HG03378 (cell line): Measurements from ENCODE around the gene CELF4.

Source experiments
- ATAC-seq: cut with Tn5 transposase; IDR thresholded peaks from one replicate; pipeline ENCODE4 v1.9.1; 2021; ENCODE audit warnings: mild to moderate bottlenecking, moderate library complexity; ENCODE audit not compliant: unreplicated experiment

Gene CELF4

GRCh38 chr18:37565101-37565976 is at the start of gene CELF4:
Gene CELF4 (minus strand): TSS chr18:37565798.
- ATAC-seq, result no peak

DNA sequence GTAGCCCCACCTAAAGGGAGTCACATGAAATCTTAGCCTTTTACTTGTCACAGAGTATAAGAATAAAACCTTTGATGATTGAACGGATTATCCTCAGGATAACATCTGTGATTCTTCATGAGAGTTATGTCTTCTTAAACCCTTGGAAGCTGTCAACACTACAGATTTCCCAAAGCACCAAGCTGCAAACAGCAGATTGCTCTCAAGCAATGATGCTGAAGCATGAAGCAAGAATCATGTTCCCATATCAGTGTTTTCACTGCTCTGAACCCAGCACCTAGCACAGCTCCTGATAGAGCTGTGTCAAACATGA is 47.6 kb upstream of the CELF4 start:
- ATAC-seq, result no peak

GRCh38 chr18:37612524-37613252 is 47.1 kb upstream of the CELF4 start:
- ATAC-seq, result no peak

GRCh38 chr18:37611614-37612279 is 46.1 kb upstream of the CELF4 start:
- ATAC-seq, result no peak

- no peak for ATAC-seq
Observed at GRCh38 chr18:37608876-37609275, 43.3 kb upstream of the CELF4 start.

GRCh38 chr18:37607281-37607680 is 41.7 kb upstream of the CELF4 start:
- no peak for ATAC-seq

DNA sequence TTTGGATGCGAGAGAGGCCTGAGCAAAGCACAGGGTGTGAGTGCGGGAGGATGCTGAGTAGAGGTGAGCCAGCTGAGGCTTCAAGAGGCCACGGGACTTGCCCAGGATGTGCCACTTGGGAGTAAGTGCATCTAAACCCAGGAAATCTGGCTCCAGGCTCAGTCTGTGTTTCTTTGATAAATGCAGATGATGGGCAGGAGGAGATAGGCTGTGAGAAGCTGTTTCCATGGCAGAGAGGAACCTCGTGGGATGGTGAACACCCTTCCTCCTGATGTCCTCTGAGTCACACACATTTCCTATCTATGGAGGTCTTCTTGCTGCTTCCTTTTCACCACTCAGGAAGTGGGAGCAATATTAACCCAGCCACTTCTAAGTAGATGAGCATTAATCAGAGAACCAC is 38.4 kb upstream of the CELF4 start:
- ATAC-seq, result no peak

- no peak for ATAC-seq
Observed at GRCh38 chr18:37598966-37599896, 33.6 kb upstream of the CELF4 start.

DNA sequence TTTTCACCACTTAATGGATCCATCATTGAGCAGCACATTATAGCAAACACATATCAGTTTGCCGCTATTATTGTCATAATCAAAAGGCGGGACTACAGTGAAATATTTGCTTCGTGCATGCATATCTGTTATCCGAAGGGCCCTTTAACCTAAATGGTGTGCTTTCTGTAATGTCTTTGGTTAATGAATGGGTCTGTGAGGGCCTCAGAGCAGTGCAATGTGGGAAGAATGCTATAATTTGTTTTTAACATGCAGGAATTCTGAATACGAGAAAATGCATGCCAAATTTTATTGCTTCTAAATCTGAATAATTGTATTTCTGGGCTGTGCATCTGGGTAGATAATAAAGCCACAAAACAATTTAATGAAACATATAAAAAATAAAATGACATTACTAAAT is 32.8 kb upstream of the CELF4 start:
- ATAC-seq, result no peak

- no peak for ATAC-seq
Observed at GRCh38 chr18:37590346-37590745, 24.7 kb upstream of the CELF4 start.

- no peak for ATAC-seq
Observed at GRCh38 chr18:37588289-37588688, 22.7 kb upstream of the CELF4 start.

- ATAC-seq, result no peak
Observed at GRCh38 chr18:37586656-37587225, 21.1 kb upstream of the CELF4 start.

- no peak for ATAC-seq
Observed at GRCh38 chr18:37584952-37585695, 19.5 kb upstream of the CELF4 start.

- no peak for ATAC-seq
Observed at GRCh38 chr18:37584217-37584616, 18.6 kb upstream of the CELF4 start.

DNA sequence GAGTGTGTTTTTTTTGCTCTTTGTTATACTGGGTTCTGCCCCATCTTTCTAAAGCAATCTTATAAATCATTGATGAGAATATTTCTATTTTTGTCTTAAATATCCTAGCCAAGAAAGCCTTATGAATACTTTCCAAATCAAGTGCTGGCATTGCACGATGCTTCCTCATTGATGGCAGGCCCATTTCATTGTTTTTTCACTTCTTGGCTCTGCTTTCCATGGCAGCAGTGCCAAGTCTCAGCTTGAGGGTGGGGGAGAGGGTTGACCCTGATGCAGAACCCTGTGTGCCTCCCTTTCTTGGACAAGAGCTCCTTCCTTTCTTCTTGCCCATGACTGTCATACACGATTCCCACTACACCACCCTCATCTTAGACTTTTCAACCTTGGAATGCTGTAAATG is 16.7 kb upstream of the CELF4 start:
- ATAC-seq, result no peak

- peak; percentile 74 for ATAC-seq
Observed at GRCh38 chr18:37578886-37579513, 13.4 kb upstream of the CELF4 start.

GRCh38 chr18:37578182-37578678 is 12.6 kb upstream of the CELF4 start:
- no peak for ATAC-seq

DNA sequence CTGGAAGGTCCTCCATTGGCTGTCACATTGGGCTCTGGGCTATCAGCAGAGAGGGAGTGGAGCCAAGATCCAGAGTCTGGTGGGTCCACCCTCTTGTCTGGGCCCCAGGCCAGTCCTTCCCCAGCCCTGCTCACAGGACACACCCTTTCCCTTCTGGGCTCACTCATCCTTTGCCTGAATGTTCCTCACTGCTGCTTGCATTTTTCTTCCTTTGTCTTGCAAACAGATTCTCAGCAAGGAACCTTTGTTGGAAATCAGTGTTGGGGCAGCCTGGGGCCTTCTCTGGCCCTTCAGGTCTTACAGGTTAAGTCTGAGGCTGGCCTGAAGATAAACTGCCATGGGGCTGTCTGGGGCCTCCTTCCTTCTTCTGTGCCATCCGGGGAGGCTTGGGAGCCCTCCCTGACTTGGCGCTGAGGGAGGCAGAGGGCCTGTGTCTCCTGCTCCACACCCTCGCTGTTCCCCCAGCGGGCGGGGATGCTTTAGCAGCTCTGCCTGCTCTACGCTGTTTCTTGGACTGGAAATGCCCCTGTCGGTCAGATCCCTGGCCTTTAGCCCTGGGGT is 11.5 kb upstream of the CELF4 start:
- no peak for ATAC-seq

DNA sequence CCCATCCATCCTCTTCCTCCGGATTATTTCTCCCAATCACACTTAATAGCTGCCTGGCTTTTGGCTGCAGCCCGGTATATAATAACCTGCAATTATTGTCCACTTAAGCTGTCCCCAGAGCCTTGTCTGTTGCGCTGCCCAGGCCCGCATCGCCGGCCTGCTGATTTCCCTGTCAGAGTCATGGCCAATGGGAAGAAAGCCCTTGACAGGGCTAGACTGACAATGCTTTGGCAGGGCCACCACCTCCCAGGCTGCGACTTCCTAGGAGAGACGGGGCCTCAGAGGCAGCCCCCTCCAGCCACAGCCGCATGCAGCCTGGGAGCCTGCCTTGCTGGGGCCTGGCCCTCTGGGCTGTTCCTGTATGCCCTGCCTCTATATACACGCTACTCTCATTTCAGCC is 10.0 kb upstream of the CELF4 start:
- ATAC-seq, result no peak
